GM13976 (cell line): ENCODE data around the gene SLC17A3.

Source experiments
- DNase-seq: peaks from one replicate; pipeline ENCODE4 v3.0.0; 2012; ENCODE audit warnings: low spot score
- in situ Hi-C: fragments of 300-500 bp; cut with MboI; formaldehyde crosslinking; loops from one replicate; pipeline ENCODE4 v1.12.0; 2022; ENCODE audit warnings: low sequenced_read_pairs, mixed read lengths, inconsistent platforms; ENCODE audit not compliant: unreplicated experiment
- TF ChIP-seq, protein P1 (sequence below): IDR thresholded peaks from 2 replicates; pipeline ENCODE4 v1.5.1; 2012; ENCODE audit warnings: borderline replicate concordance, mild to moderate bottlenecking; ENCODE audit not compliant: insufficient read depth; ENCODE audit errors: extremely low read depth, missing control alignments, control extremely low read depth

Gene SLC17A3

DNA sequence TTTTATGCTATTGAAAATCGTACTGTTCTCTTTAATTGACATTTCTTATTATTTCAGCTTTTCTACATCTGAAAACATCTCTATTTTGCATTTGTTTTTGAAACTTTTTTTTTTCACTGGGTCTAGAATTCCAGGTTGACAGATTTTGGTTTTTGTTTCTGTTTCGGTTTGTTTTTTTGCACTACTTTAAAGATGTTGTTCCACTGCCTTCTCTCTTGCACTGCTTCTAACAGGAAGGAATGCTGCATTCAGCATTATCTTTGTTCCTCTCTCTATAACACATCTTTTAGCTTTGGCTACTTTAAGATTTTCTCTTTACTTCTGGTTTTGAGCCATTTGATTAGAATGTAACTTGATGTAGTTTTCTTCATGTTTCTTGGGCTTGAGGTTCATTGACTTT, 22.1 kb downstream of the SLC17A3 start:
- in situ Hi-C loops = no loop called here
- TF ChIP-seq, protein P1, sequence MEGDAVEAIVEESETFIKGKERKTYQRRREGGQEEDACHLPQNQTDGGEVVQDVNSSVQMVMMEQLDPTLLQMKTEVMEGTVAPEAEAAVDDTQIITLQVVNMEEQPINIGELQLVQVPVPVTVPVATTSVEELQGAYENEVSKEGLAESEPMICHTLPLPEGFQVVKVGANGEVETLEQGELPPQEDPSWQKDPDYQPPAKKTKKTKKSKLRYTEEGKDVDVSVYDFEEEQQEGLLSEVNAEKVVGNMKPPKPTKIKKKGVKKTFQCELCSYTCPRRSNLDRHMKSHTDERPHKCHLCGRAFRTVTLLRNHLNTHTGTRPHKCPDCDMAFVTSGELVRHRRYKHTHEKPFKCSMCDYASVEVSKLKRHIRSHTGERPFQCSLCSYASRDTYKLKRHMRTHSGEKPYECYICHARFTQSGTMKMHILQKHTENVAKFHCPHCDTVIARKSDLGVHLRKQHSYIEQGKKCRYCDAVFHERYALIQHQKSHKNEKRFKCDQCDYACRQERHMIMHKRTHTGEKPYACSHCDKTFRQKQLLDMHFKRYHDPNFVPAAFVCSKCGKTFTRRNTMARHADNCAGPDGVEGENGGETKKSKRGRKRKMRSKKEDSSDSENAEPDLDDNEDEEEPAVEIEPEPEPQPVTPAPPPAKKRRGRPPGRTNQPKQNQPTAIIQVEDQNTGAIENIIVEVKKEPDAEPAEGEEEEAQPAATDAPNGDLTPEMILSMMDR = no peak
- no peak for DNase-seq

GRCh38 chr6:25844518-25844917, 29.5 kb downstream of the SLC17A3 start:
- DNase-seq = no peak
- in situ Hi-C loops = no loop called here
- TF ChIP-seq, protein P1 = no peak

GRCh38 chr6:25842526-25842925, 31.5 kb downstream of the SLC17A3 start:
- in situ Hi-C loops = no loop called here
- peak; percentile 9 for DNase-seq
- TF ChIP-seq, protein P1 = no peak

DNA sequence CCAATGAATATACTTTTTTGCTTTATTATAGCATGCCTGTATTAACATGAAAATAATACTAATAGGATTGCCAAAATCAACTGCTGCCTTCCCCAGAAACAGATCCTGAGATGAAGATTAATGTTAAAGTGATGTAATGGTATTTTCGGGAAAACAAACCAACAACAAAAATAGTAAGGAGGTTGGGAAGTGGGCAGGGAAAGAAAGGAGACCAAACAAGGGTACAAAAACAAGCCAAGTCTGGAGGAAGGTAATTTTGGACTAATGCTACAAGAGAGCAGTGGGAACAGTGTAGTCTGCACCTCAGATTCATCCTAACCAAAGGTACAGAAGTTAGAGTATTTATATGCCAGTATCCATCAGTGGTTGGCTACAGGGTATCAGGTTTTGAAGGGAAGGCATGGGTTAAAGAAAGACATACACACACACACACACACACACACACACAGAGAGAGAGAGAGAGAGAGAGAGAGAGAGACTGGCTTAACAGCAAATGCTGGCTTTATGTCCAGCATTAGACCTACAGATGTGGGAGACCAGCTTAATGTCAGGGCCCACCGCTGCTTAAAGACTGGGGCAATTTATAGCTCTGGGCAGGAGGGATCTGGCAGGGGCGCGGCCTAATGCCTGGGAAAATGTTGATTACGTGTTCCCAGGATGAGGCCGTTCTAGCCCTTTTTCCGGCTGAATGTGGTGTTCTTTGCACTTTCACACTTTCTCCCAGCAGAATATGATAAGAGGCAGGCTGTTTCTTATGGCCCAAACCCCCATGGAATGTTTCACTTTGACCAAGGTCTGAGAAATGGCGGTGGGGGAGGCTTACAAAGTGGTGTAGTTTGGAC, 38.4 kb downstream of the SLC17A3 start:
- in situ Hi-C loops = no loop called here
- TF ChIP-seq, protein P1 = no peak
- DNase-seq = no peak

DNA sequence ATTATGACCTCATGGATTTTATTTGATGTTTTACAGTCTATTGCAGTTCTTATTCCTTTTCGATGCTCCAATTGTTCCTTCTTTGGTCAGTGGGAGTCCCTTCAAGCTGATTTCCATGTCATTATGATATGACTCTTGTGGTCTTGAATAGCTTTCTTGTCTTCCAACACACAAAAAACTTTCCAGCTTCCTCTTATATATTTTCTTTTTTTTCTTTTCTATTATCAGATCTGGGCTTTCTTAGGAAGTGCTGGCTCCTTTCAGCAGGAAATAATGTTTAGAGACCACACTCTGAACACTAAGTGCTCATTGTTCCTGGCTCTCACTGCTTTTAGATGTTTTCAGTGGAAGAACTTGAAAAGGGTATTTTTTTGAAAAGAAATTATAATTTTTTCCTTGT, 39.1 kb downstream of the SLC17A3 start:
- in situ Hi-C loops = no loop called here
- no peak for DNase-seq
- TF ChIP-seq, protein P1 = no peak

DNA sequence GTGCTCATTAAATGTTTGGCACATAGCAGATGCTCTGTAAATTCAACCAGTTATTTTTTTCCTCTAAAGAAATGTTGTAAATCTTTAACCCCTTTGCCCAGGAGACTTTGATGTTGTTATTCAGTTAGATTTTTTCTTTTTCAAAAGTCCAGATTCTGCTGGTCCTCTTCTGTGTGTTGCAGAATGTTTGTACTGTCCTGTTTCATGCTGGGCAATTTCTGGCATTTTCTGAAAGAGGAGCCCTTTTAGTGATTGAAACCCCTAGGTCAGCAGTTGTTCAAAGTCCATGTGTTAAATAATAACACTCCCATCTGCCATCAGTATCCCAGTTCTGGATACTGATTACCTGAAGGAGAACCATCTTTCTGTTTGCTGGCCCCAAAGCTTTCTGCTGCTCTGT, 40.9 kb downstream of the SLC17A3 start:
- no peak for DNase-seq
- in situ Hi-C loops = no loop called here

More for the DNA sequence above, 40.9 kb downstream of the SLC17A3 start:
- TF ChIP-seq, protein P1 = no peak
